ENCODE results near the gene TBCCD1.
"Not testable (repeated sequence)": the region's sequence is repeated elsewhere in the genome, so short reads cannot be mapped to it uniquely, and the experiment has no call there.

The TBCCD1 gene

GRCh38 chr3:186588632-186589031 lies 21.5 kb upstream of the TBCCD1 start:
- Histone ChIP-seq H3K9me3 (ENCODE audit: control insufficient read depth, insufficient read depth, low read length) (no peaks in the 10 kb centered on the region), H4K20me1 (ENCODE audit: control insufficient read depth, insufficient read depth, low read depth, low read length) (0 out of 2 replicates have a peak, but pooled peaks cover 3% of the 10 kb centered on the region), H3K36me3 (ENCODE audit: control insufficient read depth, low read length) (peaks cover 26% of the 10 kb centered on the region), H3K9me2 (replicated peaks; ENCODE audit: control insufficient read depth, low read length) (no peaks in the 10 kb centered on the region), H3K4me3 (ENCODE audit: low read length) (no peak overlapping the region), H3K27ac (ENCODE audit: low read depth, low read length) (no peak overlapping the region), H3K79me2 (ENCODE audit: control insufficient read depth, low read length) (no peaks in the 10 kb centered on the region), H3K27me3 (ENCODE audit: control insufficient read depth, low read length) (no peaks in the 10 kb centered on the region), H3K4me1 (ENCODE audit: control insufficient read depth, low read length) (no peaks in the 10 kb centered on the region), H3F3A (ENCODE audit: control insufficient read depth, insufficient read depth) (peaks cover 11% of the 10 kb centered on the region; the same call in 1 of the 2 replicates), H3K4me2 (ENCODE audit: low read length) (no peak overlapping the region)
- no peak for TF ChIP-seq EZH2phosphoT487 (IDR thresholded peaks at IDR 0.05; ENCODE audit: borderline replicate concordance, low read length)
- TF ChIP-seq CTCF (IDR thresholded peaks at IDR 0.05; ENCODE audit: low read depth, low read length, poor library complexity, severe bottlenecking) = no peak

GRCh38 chr3:186587183-186587582 lies 20.0 kb upstream of the TBCCD1 start:
- Histone ChIP-seq H3K36me3 (ENCODE audit: control insufficient read depth, low read length) (peaks cover 40% of the 10 kb centered on the region), H3K27me3 (ENCODE audit: control insufficient read depth, low read length) (no peaks in the 10 kb centered on the region), H4K20me1 (ENCODE audit: control insufficient read depth, insufficient read depth, low read depth, low read length) (0 out of 2 replicates have a peak, but pooled peaks cover 3% of the 10 kb centered on the region), H3K9me3 (ENCODE audit: control insufficient read depth, insufficient read depth, low read length) (no peaks in the 10 kb centered on the region), H3K4me1 (ENCODE audit: control insufficient read depth, low read length) (no peaks in the 10 kb centered on the region), H3K9me2 (replicated peaks; ENCODE audit: control insufficient read depth, low read length) (no peaks in the 10 kb centered on the region), H3F3A (ENCODE audit: control insufficient read depth, insufficient read depth) (peaks cover 11% of the 10 kb centered on the region; the same call in 1 of the 2 replicates), H3K79me2 (ENCODE audit: control insufficient read depth, low read length) (no peaks in the 10 kb centered on the region), H3K4me2 (ENCODE audit: low read length) (no peak overlapping the region), H3K27ac (ENCODE audit: low read depth, low read length) (no peak overlapping the region), H3K4me3 (ENCODE audit: low read length) (no peak overlapping the region)
- TF ChIP-seq EZH2phosphoT487 (IDR thresholded peaks at IDR 0.05; ENCODE audit: borderline replicate concordance, low read length) (no peak), CTCF (IDR thresholded peaks at IDR 0.05; ENCODE audit: low read depth, low read length, poor library complexity, severe bottlenecking) (no peak)

- H3K4me3 ChIP-seq (ENCODE audit: low read length); H3K79me2 ChIP-seq (ENCODE audit: control insufficient read depth, low read length); H3K27ac ChIP-seq (ENCODE audit: low read depth, low read length); H3K27me3 ChIP-seq (ENCODE audit: control insufficient read depth, low read length); H3K4me2 ChIP-seq (ENCODE audit: low read length); H4K20me1 ChIP-seq (ENCODE audit: control insufficient read depth, insufficient read depth, low read depth, low read length); H3K9me3 ChIP-seq (ENCODE audit: control insufficient read depth, insufficient read depth, low read length); H3K9me2 ChIP-seq (replicated peaks; ENCODE audit: control insufficient read depth, low read length); H3K4me1 ChIP-seq (ENCODE audit: control insufficient read depth, low read length): not testable (repeated sequence)
- Histone ChIP-seq H3K36me3 (ENCODE audit: control insufficient read depth, low read length) (peaks cover 50% of the 10 kb centered on the region), H3F3A (ENCODE audit: control insufficient read depth, insufficient read depth) (peaks cover 11% of the 10 kb centered on the region; the same call in 1 of the 2 replicates)
Observed at GRCh38 chr3:186586245-186586644, 19.1 kb upstream of the TBCCD1 start.

- Histone ChIP-seq H3K4me2 (ENCODE audit: low read length) (no peak overlapping the region), H3K79me2 (ENCODE audit: control insufficient read depth, low read length) (peaks cover 4% of the 10 kb centered on the region; the same call in 1 of the 2 replicates), H3K9me3 (ENCODE audit: control insufficient read depth, insufficient read depth, low read length) (no peaks in the 10 kb centered on the region), H3K27me3 (ENCODE audit: control insufficient read depth, low read length) (no peaks in the 10 kb centered on the region), H4K20me1 (ENCODE audit: control insufficient read depth, insufficient read depth, low read depth, low read length) (0 out of 2 replicates have a peak, but pooled peaks cover 3% of the 10 kb centered on the region), H3K9me2 (replicated peaks; ENCODE audit: control insufficient read depth, low read length) (no peaks in the 10 kb centered on the region), H3K4me1 (ENCODE audit: control insufficient read depth, low read length) (no peaks in the 10 kb centered on the region), H3K27ac (ENCODE audit: low read depth, low read length) (no peak overlapping the region), H3F3A (ENCODE audit: control insufficient read depth, insufficient read depth) (peaks cover 11% of the 10 kb centered on the region; the same call in 1 of the 2 replicates), H3K36me3 (ENCODE audit: control insufficient read depth, low read length) (peaks cover 73% of the 10 kb centered on the region), H3K4me3 (ENCODE audit: low read length) (no peak overlapping the region)
- no peak for TF ChIP-seq EZH2phosphoT487 (IDR thresholded peaks at IDR 0.05; ENCODE audit: borderline replicate concordance, low read length)
- TF ChIP-seq CTCF (IDR thresholded peaks at IDR 0.05; ENCODE audit: low read depth, low read length, poor library complexity, severe bottlenecking) = no peak
Observed at GRCh38 chr3:186583831-186584230, 16.7 kb upstream of the TBCCD1 start.

Data from DOHH2 (cell line).